ENCODE measurements around the gene KCTD14. TPM values are rescaled to one million over a fixed set of nuclear protein-coding genes. Genes with fewer than 3 reads are reported as not detected.

The KCTD14 gene
- total RNA-seq, 1 donor: 0.36 TPM

DNA sequence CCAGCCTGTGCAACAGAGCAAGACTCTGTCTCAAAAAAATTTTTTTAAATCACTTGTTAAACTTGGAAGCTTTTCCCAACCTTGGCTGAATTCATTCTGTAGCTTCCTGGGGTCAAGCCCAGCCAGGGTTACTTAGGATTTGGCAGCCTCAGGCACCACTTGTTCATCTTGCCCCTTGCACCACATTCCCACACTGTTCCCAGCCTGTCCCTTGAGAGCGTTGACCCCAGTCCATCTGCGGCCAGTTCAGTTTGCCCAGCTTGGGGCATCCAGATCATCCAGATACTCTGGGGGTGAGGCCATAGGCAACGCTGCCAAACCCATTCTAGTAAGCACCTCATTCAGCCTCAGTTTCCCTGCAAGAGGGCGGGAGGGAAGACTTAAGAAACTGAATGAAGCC lies 31.9 kb upstream of the KCTD14 start:
- no peak overlapping the region for H3K27ac ChIP-seq (ENCODE audit: low read depth, low read length)
- TF ChIP-seq, protein P1, sequence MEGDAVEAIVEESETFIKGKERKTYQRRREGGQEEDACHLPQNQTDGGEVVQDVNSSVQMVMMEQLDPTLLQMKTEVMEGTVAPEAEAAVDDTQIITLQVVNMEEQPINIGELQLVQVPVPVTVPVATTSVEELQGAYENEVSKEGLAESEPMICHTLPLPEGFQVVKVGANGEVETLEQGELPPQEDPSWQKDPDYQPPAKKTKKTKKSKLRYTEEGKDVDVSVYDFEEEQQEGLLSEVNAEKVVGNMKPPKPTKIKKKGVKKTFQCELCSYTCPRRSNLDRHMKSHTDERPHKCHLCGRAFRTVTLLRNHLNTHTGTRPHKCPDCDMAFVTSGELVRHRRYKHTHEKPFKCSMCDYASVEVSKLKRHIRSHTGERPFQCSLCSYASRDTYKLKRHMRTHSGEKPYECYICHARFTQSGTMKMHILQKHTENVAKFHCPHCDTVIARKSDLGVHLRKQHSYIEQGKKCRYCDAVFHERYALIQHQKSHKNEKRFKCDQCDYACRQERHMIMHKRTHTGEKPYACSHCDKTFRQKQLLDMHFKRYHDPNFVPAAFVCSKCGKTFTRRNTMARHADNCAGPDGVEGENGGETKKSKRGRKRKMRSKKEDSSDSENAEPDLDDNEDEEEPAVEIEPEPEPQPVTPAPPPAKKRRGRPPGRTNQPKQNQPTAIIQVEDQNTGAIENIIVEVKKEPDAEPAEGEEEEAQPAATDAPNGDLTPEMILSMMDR (IDR thresholded peaks at IDR 0.05; ENCODE audit: extremely low read depth, low read depth, low read length): no peak

DNA sequence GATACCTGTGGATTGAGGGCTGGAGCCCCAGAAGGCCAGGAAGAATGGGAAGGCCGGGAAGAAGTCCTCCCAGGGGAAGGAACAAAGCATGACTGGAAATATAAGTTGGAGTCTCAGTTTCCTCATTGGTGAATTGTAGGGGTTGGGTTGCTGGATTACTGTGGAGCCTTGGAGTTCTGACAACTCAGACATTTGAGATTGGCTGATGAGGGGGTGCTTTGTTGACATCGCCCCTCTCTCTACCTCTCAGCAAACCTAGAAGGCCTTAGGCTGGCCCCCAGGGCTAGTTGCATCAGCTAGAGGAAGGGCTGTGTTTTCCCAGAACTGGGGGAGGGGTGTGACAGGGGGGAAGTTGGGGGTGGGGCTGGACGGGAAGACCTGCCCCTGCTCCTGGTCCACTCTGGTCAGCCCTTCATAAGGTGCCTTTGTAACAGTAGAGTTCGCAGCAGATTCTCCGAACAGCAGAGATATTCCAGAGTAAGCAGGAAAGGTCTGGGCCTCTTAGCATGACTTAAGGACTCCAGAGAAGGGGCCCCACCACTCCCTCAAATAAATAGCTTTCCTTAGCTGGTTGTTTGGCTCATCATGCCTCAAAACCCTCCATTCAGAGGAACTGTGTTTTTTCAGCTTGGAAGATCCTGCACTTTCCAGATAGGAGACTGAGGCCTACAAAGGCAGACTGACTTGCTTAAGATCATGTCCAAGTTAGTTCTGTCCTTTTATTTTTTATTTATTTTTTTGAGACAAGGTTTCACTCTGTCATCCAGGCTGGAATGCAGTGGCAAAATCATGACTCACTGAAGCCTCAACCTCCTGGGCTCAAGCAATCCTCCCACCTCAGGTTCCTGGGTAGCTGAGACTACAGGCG lies 28.1 kb upstream of the KCTD14 start:
- H3K4me1 ChIP-seq (ENCODE audit: insufficient read depth, low read length): peaks cover 11% of the 10 kb centered on the region
- DNase-seq (ENCODE audit: insufficient read length, low spot score, missing footprints): peak; percentile 85
- peak overlapping the region; percentile 60 for H2AFZ ChIP-seq (ENCODE audit: low read length)
- H3K36me3 ChIP-seq (ENCODE audit: insufficient read depth, low read length): no peaks in the 10 kb centered on the region
- H3K4me2 ChIP-seq (ENCODE audit: insufficient read depth, low read length): peak overlapping the region; percentile 39
- no peak overlapping the region for H3K4me3 ChIP-seq (ENCODE audit: insufficient read depth, low read length)
- peak overlapping the region; percentile 60 for H3K27ac ChIP-seq (ENCODE audit: low read depth, low read length)
- H3K27me3 ChIP-seq (ENCODE audit: insufficient read depth, low read length): no peaks in the 10 kb centered on the region
- H3K9me3 ChIP-seq (ENCODE audit: low read depth, low read length): no peaks in the 10 kb centered on the region
- TF ChIP-seq, protein P1 (IDR thresholded peaks at IDR 0.05; ENCODE audit: extremely low read depth, low read depth, low read length): no peak
- no peaks in the 10 kb centered on the region for H4K20me1 ChIP-seq (ENCODE audit: insufficient read depth, low read length)
- no peaks in the 10 kb centered on the region for H3K79me2 ChIP-seq (ENCODE audit: insufficient read depth, low read length)

More for the DNA sequence above, 31.9 kb upstream of the KCTD14 start:
- Histone ChIP-seq H3K79me2 (ENCODE audit: insufficient read depth, low read length) (no peaks in the 10 kb centered on the region), H2AFZ (ENCODE audit: low read length) (no peak overlapping the region), H3K4me3 (ENCODE audit: insufficient read depth, low read length) (no peak overlapping the region), H4K20me1 (ENCODE audit: insufficient read depth, low read length) (no peaks in the 10 kb centered on the region), H3K36me3 (ENCODE audit: insufficient read depth, low read length) (no peaks in the 10 kb centered on the region), H3K4me1 (ENCODE audit: insufficient read depth, low read length) (peaks cover 8% of the 10 kb centered on the region), H3K27me3 (ENCODE audit: insufficient read depth, low read length) (no peaks in the 10 kb centered on the region), H3K9me3 (ENCODE audit: low read depth, low read length) (no peaks in the 10 kb centered on the region), H3K4me2 (ENCODE audit: insufficient read depth, low read length) (no peak overlapping the region)
- DNase-seq (ENCODE audit: insufficient read length, low spot score, missing footprints): no peak

DNA sequence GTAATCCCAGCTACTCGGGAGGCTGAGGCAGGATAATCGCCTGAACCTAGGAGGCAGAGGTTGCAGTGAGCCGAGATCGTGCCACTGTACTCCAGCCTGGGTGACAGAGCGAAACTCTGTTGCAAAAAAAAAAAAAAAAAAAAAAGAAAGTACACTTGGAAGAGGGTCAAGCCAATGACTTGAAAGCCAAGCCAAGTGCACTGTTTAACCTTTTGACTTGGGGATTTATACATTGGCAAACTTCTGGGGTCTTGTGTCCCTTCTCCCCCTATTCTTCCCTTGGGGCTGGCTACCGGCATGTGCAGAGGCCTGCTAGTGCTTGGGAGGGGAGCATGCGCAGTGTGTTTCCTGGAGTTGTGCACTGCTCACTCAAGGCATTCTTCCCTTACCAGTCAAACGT lies 26.3 kb upstream of the KCTD14 start:
- H3K27me3 ChIP-seq (ENCODE audit: insufficient read depth, low read length): no peaks in the 10 kb centered on the region
- no peaks in the 10 kb centered on the region for H3K79me2 ChIP-seq (ENCODE audit: insufficient read depth, low read length)
- peaks cover 18% of the 10 kb centered on the region for H3K4me1 ChIP-seq (ENCODE audit: insufficient read depth, low read length)
- H3K36me3 ChIP-seq (ENCODE audit: insufficient read depth, low read length): no peaks in the 10 kb centered on the region
- no peak for DNase-seq (ENCODE audit: insufficient read length, low spot score, missing footprints)
- no peak overlapping the region for H3K4me3 ChIP-seq (ENCODE audit: insufficient read depth, low read length)
- no peak overlapping the region for H3K4me2 ChIP-seq (ENCODE audit: insufficient read depth, low read length)
- H4K20me1 ChIP-seq (ENCODE audit: insufficient read depth, low read length): no peaks in the 10 kb centered on the region
- no peaks in the 10 kb centered on the region for H3K9me3 ChIP-seq (ENCODE audit: low read depth, low read length)
- TF ChIP-seq, protein P1 (IDR thresholded peaks at IDR 0.05; ENCODE audit: extremely low read depth, low read depth, low read length): no peak
- H2AFZ ChIP-seq (ENCODE audit: low read length): no peak overlapping the region
- H3K27ac ChIP-seq (ENCODE audit: low read depth, low read length): no peak overlapping the region

DNA sequence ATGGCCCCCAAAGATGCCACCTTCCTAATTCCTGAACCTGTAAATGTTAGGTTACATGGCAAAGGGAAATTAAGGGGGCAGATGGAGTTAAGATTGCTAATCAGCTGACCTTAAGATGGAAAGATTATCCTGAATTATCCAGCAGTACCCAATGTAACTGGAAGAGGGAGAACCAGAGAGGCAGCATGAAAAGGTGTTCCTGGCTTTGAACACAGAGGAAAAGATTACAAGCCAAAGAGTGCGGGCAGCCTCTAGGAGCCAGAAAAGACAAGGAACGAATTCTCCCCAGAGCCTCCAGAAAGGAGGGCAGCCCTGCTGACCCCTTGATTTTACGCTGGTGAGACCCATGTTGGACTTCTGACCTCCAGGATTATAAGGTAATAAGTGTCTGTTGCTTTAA lies 25.5 kb upstream of the KCTD14 start:
- no peak for DNase-seq (ENCODE audit: insufficient read length, low spot score, missing footprints)
- Histone ChIP-seq H3K27me3 (ENCODE audit: insufficient read depth, low read length) (no peaks in the 10 kb centered on the region), H3K4me1 (ENCODE audit: insufficient read depth, low read length) (peaks cover 18% of the 10 kb centered on the region), H3K36me3 (ENCODE audit: insufficient read depth, low read length) (no peaks in the 10 kb centered on the region), H3K79me2 (ENCODE audit: insufficient read depth, low read length) (no peaks in the 10 kb centered on the region), H3K4me2 (ENCODE audit: insufficient read depth, low read length) (no peak overlapping the region), H3K9me3 (ENCODE audit: low read depth, low read length) (no peaks in the 10 kb centered on the region), H4K20me1 (ENCODE audit: insufficient read depth, low read length) (no peaks in the 10 kb centered on the region), H3K4me3 (ENCODE audit: insufficient read depth, low read length) (no peak overlapping the region), H2AFZ (ENCODE audit: low read length) (no peak overlapping the region), H3K27ac (ENCODE audit: low read depth, low read length) (no peak overlapping the region)
- TF ChIP-seq, protein P1 (IDR thresholded peaks at IDR 0.05; ENCODE audit: extremely low read depth, low read depth, low read length): no peak
